Measurements from ENCODE around the gene TDRD9. TPM values are rescaled to one million over a fixed set of nuclear protein-coding genes. Genes with fewer than 3 reads are reported as not detected.

The TDRD9 gene
- total RNA-seq, 2 donors from 2014 or later, result 1.6 to 4.6 TPM

DNA sequence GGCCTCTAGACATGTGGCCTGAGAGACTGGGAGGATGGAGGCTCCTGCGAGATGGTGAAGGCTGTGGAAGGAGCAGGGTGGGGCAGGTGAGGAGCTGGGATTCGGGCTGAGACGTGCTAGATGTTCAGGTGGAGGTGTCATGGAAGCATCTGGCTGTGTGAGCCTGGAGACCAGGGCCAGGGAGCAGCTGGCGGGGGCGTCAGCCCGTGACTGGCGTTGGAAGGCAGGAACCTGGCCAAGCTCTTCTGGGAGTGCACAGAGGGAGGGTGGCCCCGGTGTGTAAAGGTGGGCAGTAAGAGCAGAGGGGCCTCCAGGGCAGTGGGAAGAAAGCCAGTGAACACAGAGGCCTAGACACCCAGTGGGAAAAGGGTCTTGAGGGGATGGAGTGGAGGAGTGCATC is 69.1 kb downstream of the TDRD9 start:
- Mint-ChIP-seq H3K4me1 (ENCODE audit: low read depth) (peaks cover 4% of the 10 kb centered on the region), H3K4me3 (no peak overlapping the region), H3K27me3 (ENCODE audit: low read depth) (peaks cover 16% of the 10 kb centered on the region), H3K27ac (no peak overlapping the region), H3K36me3 (ENCODE audit: insufficient read depth in 2 of 2) (no peaks in the 10 kb centered on the region), H3K9me3 (no peaks in the 10 kb centered on the region)
- no peak for DNase-seq
- no peak for ATAC-seq (replicated peaks in 1 of 2)

DNA sequence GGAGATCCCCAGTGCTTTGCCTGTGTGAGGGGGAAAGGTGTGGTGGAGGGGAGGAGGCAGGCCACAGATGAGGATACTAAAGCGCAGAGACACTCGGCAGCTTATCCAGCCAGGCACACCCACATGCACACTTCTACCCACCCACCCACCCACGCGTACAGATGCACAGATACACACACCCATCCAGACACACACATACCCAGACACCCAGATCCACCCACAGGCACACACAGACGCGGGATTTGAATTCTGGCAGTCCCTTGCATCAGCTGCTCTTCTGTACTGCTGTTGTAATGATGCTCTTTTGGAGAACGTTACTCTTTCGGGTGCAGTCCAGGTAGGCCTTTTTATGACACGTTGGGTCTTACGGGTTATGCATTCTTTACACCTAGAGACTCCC is 69.8 kb downstream of the TDRD9 start:
- Mint-ChIP-seq H3K36me3 (ENCODE audit: insufficient read depth in 2 of 2) (no peaks in the 10 kb centered on the region), H3K27me3 (ENCODE audit: low read depth) (peaks cover 16% of the 10 kb centered on the region), H3K4me1 (ENCODE audit: low read depth) (peaks cover 4% of the 10 kb centered on the region), H3K27ac (no peak overlapping the region), H3K4me3 (no peak overlapping the region), H3K9me3 (no peaks in the 10 kb centered on the region)
- DNase-seq, result no peak
- ATAC-seq (replicated peaks in 1 of 2), result no peak

GRCh38 chr14:103999795-104000440 is 71.7 kb downstream of the TDRD9 start:
- peaks cover 4% of the 10 kb centered on the region for H3K4me1 Mint-ChIP-seq (ENCODE audit: low read depth)
- ATAC-seq (replicated peaks in 1 of 2) (peak; percentile 44 to 53), DNase-seq (no peak)
- no peaks in the 10 kb centered on the region for H3K9me3 Mint-ChIP-seq
- H3K4me3 Mint-ChIP-seq, result no peak overlapping the region
- H3K36me3 Mint-ChIP-seq (ENCODE audit: insufficient read depth in 2 of 2), result no peaks in the 10 kb centered on the region
- peaks cover 10% of the 10 kb centered on the region for H3K27me3 Mint-ChIP-seq (ENCODE audit: low read depth)
- H3K27ac Mint-ChIP-seq, result no peak overlapping the region

GRCh38 chr14:104001003-104001402 is 72.7 kb downstream of the TDRD9 start:
- Mint-ChIP-seq H3K27me3 (ENCODE audit: low read depth) (peaks cover 16% of the 10 kb centered on the region), H3K9me3 (no peaks in the 10 kb centered on the region), H3K4me1 (ENCODE audit: low read depth) (peaks cover 4% of the 10 kb centered on the region), H3K27ac (no peak overlapping the region), H3K36me3 (ENCODE audit: insufficient read depth in 2 of 2) (no peaks in the 10 kb centered on the region), H3K4me3 (no peak overlapping the region)
- ATAC-seq (replicated peaks in 1 of 2) (peak; percentile 59 to 65), DNase-seq (peak; percentile 18 to 21)

DNA sequence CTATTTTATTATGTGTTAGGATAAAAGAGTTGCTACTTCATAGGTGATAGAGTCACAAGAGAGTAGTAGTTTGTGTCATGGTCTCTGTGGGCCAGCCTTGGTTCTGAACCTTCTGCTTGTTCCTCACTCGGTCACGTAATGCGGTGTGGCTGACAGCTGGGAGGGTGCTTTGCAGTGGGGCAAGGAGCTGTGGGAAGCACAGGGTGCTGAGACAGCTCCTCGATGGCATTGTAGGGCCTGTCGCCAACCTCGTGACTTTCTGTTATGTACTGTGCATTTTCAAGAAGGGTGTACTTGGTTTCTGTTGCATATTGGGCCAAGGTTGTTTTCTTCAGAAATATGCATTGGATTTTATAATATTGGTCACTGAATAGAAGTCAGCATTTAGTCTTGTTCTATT is 75.4 kb downstream of the TDRD9 start:
- peaks cover 16% of the 10 kb centered on the region for H3K27me3 Mint-ChIP-seq (ENCODE audit: low read depth)
- H3K9me3 Mint-ChIP-seq, result no peaks in the 10 kb centered on the region

GRCh38 chr14:104004849-104005248 is 76.6 kb downstream of the TDRD9 start:
- H3K27ac Mint-ChIP-seq, result no peak overlapping the region
- ATAC-seq (replicated peaks in 1 of 2), result no peak
- H3K4me1 Mint-ChIP-seq (ENCODE audit: low read depth), result no peaks in the 10 kb centered on the region
- H3K36me3 Mint-ChIP-seq (ENCODE audit: insufficient read depth in 2 of 2), result no peaks in the 10 kb centered on the region
- no peaks in the 10 kb centered on the region for H3K9me3 Mint-ChIP-seq
- no peak overlapping the region for H3K4me3 Mint-ChIP-seq
- peaks cover 10% of the 10 kb centered on the region for H3K27me3 Mint-ChIP-seq (ENCODE audit: low read depth)
- DNase-seq, result no peak

More for the DNA sequence above, 75.4 kb downstream of the TDRD9 start:
- DNase-seq, result no peak
- Mint-ChIP-seq H3K4me1 (ENCODE audit: low read depth) (peaks cover 4% of the 10 kb centered on the region), H3K27ac (no peak overlapping the region), H3K36me3 (ENCODE audit: insufficient read depth in 2 of 2) (no peaks in the 10 kb centered on the region), H3K4me3 (no peak overlapping the region)
- no peak for ATAC-seq (replicated peaks in 1 of 2)

DNA sequence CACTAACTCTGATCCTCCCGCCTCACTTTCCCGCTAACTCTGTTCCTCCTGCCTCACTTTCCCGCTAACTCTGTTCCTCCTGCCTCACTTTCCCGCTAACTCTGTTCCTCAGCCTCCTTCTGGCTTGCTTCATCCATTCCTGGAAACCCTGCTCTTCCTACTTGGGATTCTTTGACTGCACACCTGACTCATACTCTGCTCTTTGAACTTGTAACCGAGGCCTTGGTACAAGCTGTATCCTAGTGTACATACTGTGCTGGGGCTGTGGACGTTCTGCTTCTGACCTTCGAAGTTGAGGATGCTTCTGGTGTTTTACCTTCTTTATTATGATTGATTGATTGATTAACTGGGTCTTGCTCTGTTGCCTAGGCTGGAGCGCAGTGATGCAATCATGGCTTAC is 77.2 kb downstream of the TDRD9 start:
- H3K4me1 Mint-ChIP-seq (ENCODE audit: low read depth), result no peaks in the 10 kb centered on the region
- no peaks in the 10 kb centered on the region for H3K36me3 Mint-ChIP-seq (ENCODE audit: insufficient read depth in 2 of 2)

GRCh38 chr14:104007121-104007520 is 78.9 kb downstream of the TDRD9 start:
- Mint-ChIP-seq H3K27ac (no peak overlapping the region), H3K36me3 (ENCODE audit: insufficient read depth in 2 of 2) (no peaks in the 10 kb centered on the region), H3K9me3 (no peaks in the 10 kb centered on the region), H3K4me3 (no peak overlapping the region), H3K4me1 (ENCODE audit: low read depth) (no peaks in the 10 kb centered on the region), H3K27me3 (ENCODE audit: low read depth) (peaks cover 5% of the 10 kb centered on the region)
- no peak for DNase-seq
- ATAC-seq (replicated peaks in 1 of 2), result no peak

More for the DNA sequence above, 77.2 kb downstream of the TDRD9 start:
- H3K27me3 Mint-ChIP-seq (ENCODE audit: low read depth), result peaks cover 10% of the 10 kb centered on the region
- H3K9me3 Mint-ChIP-seq, result no peaks in the 10 kb centered on the region
- DNase-seq, result no peak
- no peak overlapping the region for H3K27ac Mint-ChIP-seq
- ATAC-seq (replicated peaks in 1 of 2), result no peak
- no peak overlapping the region for H3K4me3 Mint-ChIP-seq

GRCh38 chr14:104009297-104009696 is 81.0 kb downstream of the TDRD9 start:
- Mint-ChIP-seq H3K27me3 (ENCODE audit: low read depth) (peaks cover 5% of the 10 kb centered on the region), H3K36me3 (ENCODE audit: insufficient read depth in 2 of 2) (no peaks in the 10 kb centered on the region), H3K9me3 (no peaks in the 10 kb centered on the region), H3K4me3 (no peak overlapping the region), H3K27ac (no peak overlapping the region), H3K4me1 (ENCODE audit: low read depth) (no peaks in the 10 kb centered on the region)
- DNase-seq, result no peak
- no peak for ATAC-seq (replicated peaks in 1 of 2)

GRCh38 chr14:104011824-104012517 is 83.7 kb downstream of the TDRD9 start:
- DNase-seq (no peak), ATAC-seq (replicated peaks in 1 of 2) (no peak)
- Mint-ChIP-seq H3K27ac (no peak overlapping the region), H3K27me3 (ENCODE audit: low read depth) (no peaks in the 10 kb centered on the region), H3K4me3 (no peak overlapping the region), H3K9me3 (no peaks in the 10 kb centered on the region), H3K4me1 (ENCODE audit: low read depth) (no peaks in the 10 kb centered on the region), H3K36me3 (ENCODE audit: insufficient read depth in 2 of 2) (no peaks in the 10 kb centered on the region)

GRCh38 chr14:104014764-104015163 is 86.5 kb downstream of the TDRD9 start:
- H3K9me3 Mint-ChIP-seq, result no peaks in the 10 kb centered on the region
- peaks cover 8% of the 10 kb centered on the region for H3K27me3 Mint-ChIP-seq (ENCODE audit: low read depth)
- DNase-seq (no peak), ATAC-seq (replicated peaks in 1 of 2) (no peak)
- no peaks in the 10 kb centered on the region for H3K36me3 Mint-ChIP-seq (ENCODE audit: insufficient read depth in 2 of 2)
- no peak overlapping the region for H3K4me3 Mint-ChIP-seq
- H3K4me1 Mint-ChIP-seq (ENCODE audit: low read depth), result no peaks in the 10 kb centered on the region
- H3K27ac Mint-ChIP-seq, result no peak overlapping the region

GRCh38 chr14:104016873-104017650 is 88.8 kb downstream of the TDRD9 start:
- DNase-seq (no peak), ATAC-seq (replicated peaks in 1 of 2) (no peak)
- Mint-ChIP-seq H3K4me3 (no peak overlapping the region), H3K9me3 (no peaks in the 10 kb centered on the region), H3K27me3 (ENCODE audit: low read depth) (peaks cover 14% of the 10 kb centered on the region), H3K36me3 (ENCODE audit: insufficient read depth in 2 of 2) (no peaks in the 10 kb centered on the region), H3K4me1 (ENCODE audit: low read depth) (no peaks in the 10 kb centered on the region), H3K27ac (no peak overlapping the region)

DNA sequence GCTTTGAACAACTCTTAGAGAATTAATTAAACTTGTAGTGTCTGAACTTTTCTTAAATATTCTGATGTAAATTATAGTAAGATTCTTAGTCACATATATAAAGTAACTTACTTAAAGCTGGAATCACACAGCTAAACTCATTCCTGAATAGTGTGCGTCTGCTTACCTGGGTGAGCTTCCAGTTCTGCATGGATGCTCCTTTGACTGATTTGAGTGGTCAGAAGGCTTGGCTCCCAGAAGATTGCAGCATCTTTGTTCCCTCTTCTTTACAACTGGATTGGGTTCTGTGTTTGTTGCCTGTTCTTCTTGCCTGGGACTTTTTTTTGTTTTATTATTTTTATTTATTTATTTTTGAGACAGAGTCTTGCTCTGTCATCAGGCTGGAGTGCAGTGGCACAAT is 90.8 kb downstream of the TDRD9 start:
- H3K27me3 Mint-ChIP-seq (ENCODE audit: low read depth), result peaks cover 22% of the 10 kb centered on the region
- no peaks in the 10 kb centered on the region for H3K4me1 Mint-ChIP-seq (ENCODE audit: low read depth)
- H3K36me3 Mint-ChIP-seq (ENCODE audit: insufficient read depth in 2 of 2), result no peaks in the 10 kb centered on the region
- DNase-seq (no peak), ATAC-seq (replicated peaks in 1 of 2) (no peak)
- no peak overlapping the region for H3K4me3 Mint-ChIP-seq
- no peak overlapping the region for H3K27ac Mint-ChIP-seq
- no peaks in the 10 kb centered on the region for H3K9me3 Mint-ChIP-seq
